Spleen (tissue), 11 donors: Measurements from ENCODE around the gene CTNNBL1. TPM values are rescaled to one million over a fixed set of nuclear protein-coding genes. Genes with fewer than 3 reads are reported as not detected.
A peak's percentile ranks its signal among the peaks of the same experiment; 100 is the strongest.

Experiments used
- DNase-seq: peaks from one replicate; pipeline ENCODE4 v3.0.0-alpha.2; 2020
- H3K27ac ChIP-seq, 8 donors: fragments of 200-600 bp; sonication (generic) in 7 of 8; 1 replicate in 4 of 8; 2 replicates in 4 of 8; pipeline versions ENCODE4 v1.5.0 to v1.8.0; 2016 to 2021; ENCODE audit warnings: inconsistent platforms in 4 of 8, mild to moderate bottlenecking in 4 of 8, moderate library complexity in 1 of 8
- H3K27me3 ChIP-seq, 7 donors: fragments of 200-600 bp; sonication (generic) in 6 of 7; replicated peaks in 1 of 7; 1 replicate in 4 of 7; 2 replicates in 3 of 7; pipeline versions ENCODE4 v1.5.0 to v1.8.0; 2016 to 2021; ENCODE audit warnings: inconsistent platforms in 3 of 7, mild to moderate bottlenecking in 1 of 7
- H3K36me3 ChIP-seq, 6 donors: fragments of 200-600 bp; sonication (generic) in 5 of 6; 1 replicate in 4 of 6; 2 replicates in 2 of 6; pipeline versions ENCODE4 v1.5.0 to v1.8.0; 2016 to 2021; ENCODE audit warnings: inconsistent platforms in 2 of 6
- H3K4me1 ChIP-seq, 6 donors: fragments of 200-600 bp; sonication (generic) in 5 of 6; 1 replicate in 3 of 6; 2 replicates in 3 of 6; pipeline versions ENCODE4 v1.5.0 to v1.8.0; 2016 to 2021; ENCODE audit warnings: inconsistent platforms in 3 of 6
- H3K4me3 ChIP-seq, 8 donors: fragments of 200-600 bp; sonication (generic) in 7 of 8; 1 replicate in 4 of 8; 2 replicates in 4 of 8; pipeline versions ENCODE4 v1.5.0 to v1.8.0; 2016 to 2021; ENCODE audit warnings: inconsistent platforms in 4 of 8, mild to moderate bottlenecking in 4 of 8, moderate library complexity in 2 of 8
- H3K9me3 ChIP-seq, 8 donors: fragments of 200-600 bp; sonication (generic) in 7 of 8; 1 replicate in 4 of 8; 2 replicates in 4 of 8; pipeline versions ENCODE4 v1.5.0 to v1.8.0; 2016 to 2021; ENCODE audit warnings: inconsistent platforms in 4 of 8
- POLR2A ChIP-seq, 3 donors: fragments of 450-650 bp; IDR thresholded peaks; one replicate each; pipeline ENCODE4 v1.5.1; 2017; ENCODE audit warnings: antibody characterized with exemption in 3 of 3, mild to moderate bottlenecking in 1 of 3
- POLR2AphosphoS5 ChIP-seq, 3 donors: sonication (generic); formaldehyde crosslinking; IDR thresholded peaks; one replicate each; pipeline ENCODE4 v1.5.1; 2017; ENCODE audit warnings: antibody characterized with exemption in 3 of 3
- WGBS, 5 donors: extraction: QIAGEN DNeasy Blood & Tissue Kit in 3 of 5; methylation state at CpG; one replicate each; pipeline versions ENCODE4 v1.1.5 to v1.1.7; 2013 to 2018; 5-methylcytosine and 5-hydroxymethylcytosine counted together
- intact Hi-C: fragments of 100-400 bp; cut with DNase I; formaldehyde crosslinking; loops from one replicate; pipeline ENCODE4 v1.15.0; 2023; ENCODE audit warnings: low total_unique reads
- polyA plus RNA-seq, 3 donors: library from polyadenylated mRNA; stranded (reverse); fragments of 200-250 nt; gene quantifications; one replicate each; pipeline ENCODE4 v1.2.1, GENCODE V29; 2013
- total RNA-seq, 7 donors: library from RNA; depleted of rRNA in 3 of 7; stranded (reverse); fragments of >200 nt in 3 of 7; fragmentation: NEBNext Ultra II Directional in 4 of 7; extraction: Animal tissue kit (Norgen Biotek cat#: 25700) in 4 of 7; gene quantifications; one replicate each; pipeline versions ENCODE4 v1.1.0 to v1.2.1, GENCODE V29; 2016 to 2021
- TF ChIP-seq, protein P1 (sequence below), 11 experiments: fragments of 200-600 bp in 7 of 11; fragments of 450-650 bp in 4 of 11; sonication (generic) in 4 of 11; IDR thresholded peaks in 8 of 11; conservative IDR thresholded peaks in 3 of 11; 1 replicate in 7 of 11; 2 replicates in 4 of 11; pipeline versions ENCODE4 v1.4.0 to v1.8.0; 2016 to 2021; ENCODE audit warnings: antibody characterized with exemption in 11 of 11, inconsistent platforms in 4 of 11, mild to moderate bottlenecking in 1 of 11
- donor health status: healthy with polysubstance abuse.
- donor health status: DM: no; HTN: no; CAD: no; lungs with moderate emphysema.
- donor health status: DM: no; HTN: no; CAD: no.
- donor health status: Bipolar disorder and iron deficiency.
- donor health status: healthy.
- donor health status: DM: no; HTN: no; CAD: no.
- donor health status: DM: yes; HTN: yes; CAD: no.

The CTNNBL1 gene
- total and polyA plus RNA-seq, 10 donors: 46.5 to 135 (median 82.9) TPM

DNA sequence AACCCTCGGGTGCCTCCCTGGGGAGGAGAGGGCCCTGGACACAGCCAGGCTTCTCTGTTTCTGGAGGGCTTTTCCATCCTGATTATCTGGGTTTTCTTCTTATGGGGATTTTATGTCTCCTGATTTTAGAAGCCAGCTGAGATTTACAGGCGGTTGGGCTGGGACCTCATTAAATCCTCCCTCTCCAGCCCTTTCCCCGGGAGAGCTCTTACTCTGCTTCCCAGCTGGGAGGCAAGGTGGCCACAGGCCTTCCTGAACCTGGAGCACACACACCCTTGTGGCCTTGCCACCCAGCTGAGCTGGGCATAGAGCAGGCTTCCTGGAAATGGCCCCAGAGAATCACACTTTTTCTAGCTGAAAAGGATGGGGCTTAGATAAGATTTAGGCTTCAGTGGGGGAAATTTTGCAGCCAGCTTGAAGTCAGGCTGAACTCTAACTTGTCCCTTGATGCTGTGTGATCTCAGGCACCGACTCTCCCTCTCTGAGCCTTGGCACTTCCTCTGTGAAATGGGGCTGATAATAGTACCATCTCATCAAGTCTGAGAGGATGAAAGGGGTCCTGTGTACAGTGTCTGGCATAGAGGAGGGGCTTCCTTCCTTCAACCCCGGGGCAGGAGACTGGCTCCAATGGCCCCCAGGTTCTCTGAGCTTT is 225.7 kb downstream of the CTNNBL1 start:
- intact Hi-C loops: loop anchor here (10.0 kb wide), 1 partner anchor 75 kb away; no protein-coding TSS in a partner anchor
- DNase-seq: peak; percentile 84
- H3K4me3 ChIP-seq: no peak overlapping the region
- H3K36me3 ChIP-seq: no peaks in the 10 kb centered on the region
- H3K4me1 ChIP-seq: peaks cover 8 to 72% (median 49%) of the 10 kb centered on the region in 6 donors
- 38 to 65% (median 54%) methylated on average over 5 of the region's 5 CpGs for WGBS, 5 donors
- TF ChIP-seq POLR2A (IDR thresholded peaks at IDR 0.05) (no peak), POLR2AphosphoS5 (IDR thresholded peaks at IDR 0.05) (peak; percentile 51 to 86 (median 84))
- TF ChIP-seq, protein P1, sequence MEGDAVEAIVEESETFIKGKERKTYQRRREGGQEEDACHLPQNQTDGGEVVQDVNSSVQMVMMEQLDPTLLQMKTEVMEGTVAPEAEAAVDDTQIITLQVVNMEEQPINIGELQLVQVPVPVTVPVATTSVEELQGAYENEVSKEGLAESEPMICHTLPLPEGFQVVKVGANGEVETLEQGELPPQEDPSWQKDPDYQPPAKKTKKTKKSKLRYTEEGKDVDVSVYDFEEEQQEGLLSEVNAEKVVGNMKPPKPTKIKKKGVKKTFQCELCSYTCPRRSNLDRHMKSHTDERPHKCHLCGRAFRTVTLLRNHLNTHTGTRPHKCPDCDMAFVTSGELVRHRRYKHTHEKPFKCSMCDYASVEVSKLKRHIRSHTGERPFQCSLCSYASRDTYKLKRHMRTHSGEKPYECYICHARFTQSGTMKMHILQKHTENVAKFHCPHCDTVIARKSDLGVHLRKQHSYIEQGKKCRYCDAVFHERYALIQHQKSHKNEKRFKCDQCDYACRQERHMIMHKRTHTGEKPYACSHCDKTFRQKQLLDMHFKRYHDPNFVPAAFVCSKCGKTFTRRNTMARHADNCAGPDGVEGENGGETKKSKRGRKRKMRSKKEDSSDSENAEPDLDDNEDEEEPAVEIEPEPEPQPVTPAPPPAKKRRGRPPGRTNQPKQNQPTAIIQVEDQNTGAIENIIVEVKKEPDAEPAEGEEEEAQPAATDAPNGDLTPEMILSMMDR (IDR thresholded peaks at IDR 0.05 in 8 of 11, conservative IDR thresholded peaks at IDR 0.05 in 3 of 11): no peak
- peak overlapping the region in 7 of 8 donors; percentile 41 to 80 (median 70) for H3K27ac ChIP-seq
- peaks cover 0 to 55% (median 0%) of the 10 kb centered on the region in 7 donors for H3K27me3 ChIP-seq
- no peaks in the 10 kb centered on the region for H3K9me3 ChIP-seq

DNA sequence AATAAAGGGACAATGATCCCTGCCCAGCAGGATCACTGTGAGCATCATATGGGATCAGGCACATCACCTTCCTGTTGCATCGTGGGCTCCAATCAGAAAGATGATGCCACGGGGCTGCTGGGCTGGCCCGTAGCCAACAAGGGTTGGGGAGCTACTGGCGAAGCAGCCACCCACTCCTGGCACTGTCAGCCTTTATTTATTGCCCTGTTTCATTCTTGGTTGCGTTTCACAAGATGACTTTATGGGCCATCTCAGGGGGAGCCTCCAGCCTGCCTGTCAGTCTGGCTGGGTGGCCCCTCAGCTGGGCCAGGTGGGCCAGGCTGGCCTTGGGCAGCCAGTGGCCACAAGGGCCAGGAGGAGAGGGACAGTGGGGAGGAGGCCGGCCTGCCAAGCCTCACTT is 226.4 kb downstream of the CTNNBL1 start:
- peak overlapping the region in 2 of 8 donors; percentile 14 to 75 for H3K27ac ChIP-seq
- DNase-seq: no peak
- no peak overlapping the region for H3K4me3 ChIP-seq
- no peaks in the 10 kb centered on the region for H3K36me3 ChIP-seq
- H3K9me3 ChIP-seq: no peaks in the 10 kb centered on the region
- H3K27me3 ChIP-seq: peaks cover 0 to 47% (median 0%) of the 10 kb centered on the region in 7 donors
- TF ChIP-seq POLR2AphosphoS5 (IDR thresholded peaks at IDR 0.05) (no peak), POLR2A (IDR thresholded peaks at IDR 0.05) (no peak)
- TF ChIP-seq, protein P1 (IDR thresholded peaks at IDR 0.05 in 8 of 11, conservative IDR thresholded peaks at IDR 0.05 in 3 of 11): no peak
- WGBS, 5 donors: 21 to 46% (median 32%) methylated on average over 3 to 6 of the region's 6 CpGs
- peaks cover 8 to 64% (median 45%) of the 10 kb centered on the region in 6 donors for H3K4me1 ChIP-seq
- intact Hi-C loops: no loop called here

- Histone ChIP-seq H3K4me3 (no peak overlapping the region), H3K36me3 (no peaks in the 10 kb centered on the region), H3K27me3 (peaks cover 0 to 42% (median 0%) of the 10 kb centered on the region in 7 donors), H3K4me1 (peaks cover 8 to 59% (median 42%) of the 10 kb centered on the region in 6 donors), H3K27ac (no peak overlapping the region), H3K9me3 (no peaks in the 10 kb centered on the region)
- 33 to 88% (median 75%) methylated on average over 1 of the region's 1 CpG for WGBS, 5 donors
- intact Hi-C loops: no loop called here
- TF ChIP-seq POLR2AphosphoS5 (IDR thresholded peaks at IDR 0.05) (no peak), POLR2A (IDR thresholded peaks at IDR 0.05) (no peak)
- TF ChIP-seq, protein P1 (IDR thresholded peaks at IDR 0.05 in 8 of 11, conservative IDR thresholded peaks at IDR 0.05 in 3 of 11): no peak
- DNase-seq: no peak
Measured at GRCh38 chr20:37920679-37921322, 227.0 kb downstream of the CTNNBL1 start.

- no peak overlapping the region for H3K27ac ChIP-seq
- H3K36me3 ChIP-seq: no peaks in the 10 kb centered on the region
- H3K27me3 ChIP-seq: peaks cover 0 to 36% (median 0%) of the 10 kb centered on the region in 7 donors
- 61 to 78% (median 62%) methylated on average over 6 of the region's 6 CpGs for WGBS, 5 donors
- intact Hi-C loops: no loop called here
- TF ChIP-seq POLR2AphosphoS5 (IDR thresholded peaks at IDR 0.05): no peak
- TF ChIP-seq, protein P1 (IDR thresholded peaks at IDR 0.05 in 8 of 11, conservative IDR thresholded peaks at IDR 0.05 in 3 of 11): no peak
- no peak for TF ChIP-seq POLR2A (IDR thresholded peaks at IDR 0.05)
- DNase-seq: no peak
- H3K4me3 ChIP-seq: no peak overlapping the region
- H3K4me1 ChIP-seq: peaks cover 5 to 52% (median 39%) of the 10 kb centered on the region in 6 donors
- H3K9me3 ChIP-seq: no peaks in the 10 kb centered on the region
Measured at GRCh38 chr20:37921341-37921929, 227.6 kb downstream of the CTNNBL1 start.
